OCI-LY7 (cell line): ENCODE results near the gene HOXA4. TPM values are rescaled to one million over a fixed set of nuclear protein-coding genes. Genes with fewer than 3 reads are reported as not detected.

Source experiments
- BruUV-seq: library from RNA; stranded (reverse); fragments of 400-500 nt; replicated peaks from 2 replicates; lab custom pipeline; 2021; lab: Mats Ljungman, UMichigan
- CTCF ChIA-PET: fragments of 300-600 bp; sonication (Branson Sonifier 250); formaldehyde crosslinking; loops from one replicate; lab custom pipeline; 2022; ENCODE audit warnings: antibody characterized with exemption; ENCODE audit not compliant: unreplicated experiment; lab: Charles Lee
- POLR2A ChIA-PET: fragments of 300-600 bp; sonication (Branson Sonifier 250); formaldehyde crosslinking; loops from one replicate; lab custom pipeline; 2022; ENCODE audit warnings: antibody characterized with exemption; lab: Charles Lee
- DNase-seq: peaks from one replicate; pipeline ENCODE4 v3.0.0-alpha.2; 2015; ENCODE audit warnings: low spot score
- H2AFZ ChIP-seq: fragments of 200-600 bp; sonication (generic), shearing (Covaris generic); 2 replicates; pipeline ENCODE4 v1.6.1; 2014; ENCODE audit warnings: mild to moderate bottlenecking, antibody characterized with exemption, low read length, moderate library complexity
- H3K27ac ChIP-seq: fragments of 200-600 bp; sonication (generic); 2 replicates; pipeline ENCODE4 v1.5.1; 2014; ENCODE audit warnings: mixed run types, low read depth, mild to moderate bottlenecking, moderate library complexity, low read length, inconsistent platforms; ENCODE audit not compliant: poor library complexity, severe bottlenecking
- H3K36me3 ChIP-seq: fragments of 200-600 bp; sonication (generic); 2 replicates; pipeline ENCODE4 v1.6.1; 2014; ENCODE audit warnings: mild to moderate bottlenecking, antibody characterized with exemption, low read length, moderate library complexity, mixed read lengths; ENCODE audit not compliant: insufficient read depth
- H3K4me1 ChIP-seq: fragments of 200-600 bp; sonication (generic); 2 replicates; pipeline ENCODE4 v1.5.1; 2014; ENCODE audit warnings: mild to moderate bottlenecking, low read length; ENCODE audit not compliant: insufficient read depth, poor library complexity, severe bottlenecking
- H3K4me2 ChIP-seq: fragments of 200-600 bp; sonication (generic); 2 replicates; pipeline ENCODE4 v1.6.1; 2014; ENCODE audit warnings: mild to moderate bottlenecking, low read length
- H3K4me3 ChIP-seq: fragments of 200-600 bp; sonication (generic); 2 replicates; pipeline ENCODE4 v1.5.1; 2014; ENCODE audit warnings: mild to moderate bottlenecking, low read depth, low read length; ENCODE audit not compliant: poor library complexity, severe bottlenecking
- H3K79me2 ChIP-seq: fragments of 200-600 bp; sonication (generic); 2 replicates; pipeline ENCODE4 v1.6.1; 2016; ENCODE audit warnings: low read depth, mild to moderate bottlenecking, low read length, moderate library complexity, mixed read lengths; ENCODE audit not compliant: insufficient read depth
- H3K9me2 ChIP-seq: fragments of 200-600 bp; sonication (generic); 2 replicates; pipeline ENCODE4 v1.6.1; 2016; ENCODE audit warnings: mild to moderate bottlenecking, low read length, mixed read lengths; ENCODE audit not compliant: insufficient read depth
- H3K9me3 ChIP-seq: fragments of 200-600 bp; sonication (generic); 2 replicates; pipeline ENCODE4 v1.6.1; 2014; ENCODE audit warnings: mild to moderate bottlenecking, mixed run types, low read length, mixed read lengths
- H4K20me1 ChIP-seq: fragments of 200-600 bp; sonication (generic); 2 replicates; pipeline ENCODE4 v1.6.1; 2014; ENCODE audit warnings: mild to moderate bottlenecking, antibody characterized with exemption, low read length, moderate library complexity, mixed read lengths; ENCODE audit not compliant: insufficient read depth
- CTCF ChIP-seq: fragments of 200-600 bp; sonication (generic); conservative IDR thresholded peaks from 2 replicates; pipeline ENCODE4 v1.5.1; 2014; ENCODE audit warnings: mild to moderate bottlenecking, antibody characterized with exemption, low read length, moderate library complexity, mixed read lengths
- EZH2phosphoT487 ChIP-seq: fragments of 200-600 bp; sonication (generic); IDR thresholded peaks from 2 replicates; pipeline ENCODE4 v1.6.1; 2018; ENCODE audit warnings: low read depth, borderline replicate concordance, mild to moderate bottlenecking, mixed run types, antibody characterized with exemption, low read length, moderate library complexity, mixed read lengths
- intact Hi-C: fragments of 100-400 bp; cut with micrococcal nuclease; formaldehyde crosslinking; loops from one replicate; pipeline ENCODE4 v1.10.0; 2022; ENCODE audit not compliant: unreplicated experiment
- total RNA-seq, 2 experiments: library from RNA; depleted of rRNA in 1 of 2; stranded (reverse); fragments of >200 nt in 1 of 2; shearing (Covaris generic) in 1 of 2; gene quantifications; 2 replicates each; pipeline ENCODE4 v1.2.3, GENCODE V29; 2014 to 2022

Gene HOXA4
- total RNA-seq, 2 experiments from 2014 or later = 2.0 TPM; not detected in 1

GRCh38 chr7:27111042-27111750, 19.4 kb downstream of the HOXA4 start:
- intact Hi-C loops = no loop called here
- POLR2A ChIA-PET = no interaction called here
- Histone ChIP-seq H2AFZ (no peak overlapping the region), H3K4me3 (no peak overlapping the region), H3K36me3 (no peaks in the 10 kb centered on the region), H4K20me1 (no peaks in the 10 kb centered on the region), H3K9me3 (no peaks in the 10 kb centered on the region), H3K4me1 (no peaks in the 10 kb centered on the region), H3K27ac (no peak overlapping the region), H3K4me2 (no peak overlapping the region), H3K9me2 (no peaks in the 10 kb centered on the region), H3K79me2 (no peaks in the 10 kb centered on the region)
- TF ChIP-seq CTCF (no peak), EZH2phosphoT487 (no peak)
- CTCF ChIA-PET = no interaction called here
- no peak for DNase-seq
- no TSS peak for BruUV-seq

- Histone ChIP-seq H3K36me3 (no peaks in the 10 kb centered on the region), H3K27ac (no peak overlapping the region), H3K4me2 (no peak overlapping the region), H3K4me3 (no peak overlapping the region), H4K20me1 (no peaks in the 10 kb centered on the region), H3K9me3 (no peaks in the 10 kb centered on the region), H3K4me1 (no peaks in the 10 kb centered on the region), H2AFZ (no peak overlapping the region), H3K9me2 (no peaks in the 10 kb centered on the region), H3K79me2 (no peaks in the 10 kb centered on the region)
- POLR2A ChIA-PET = no interaction called here
- no TSS peak for BruUV-seq
- intact Hi-C loops = no loop called here
- TF ChIP-seq EZH2phosphoT487 (no peak), CTCF (no peak)
- CTCF ChIA-PET = no interaction called here
- DNase-seq = no peak
Measured at GRCh38 chr7:27110186-27111031, 20.1 kb downstream of the HOXA4 start.
